ENCODE data around the gene C14orf180.

C14orf180 gene

DNA sequence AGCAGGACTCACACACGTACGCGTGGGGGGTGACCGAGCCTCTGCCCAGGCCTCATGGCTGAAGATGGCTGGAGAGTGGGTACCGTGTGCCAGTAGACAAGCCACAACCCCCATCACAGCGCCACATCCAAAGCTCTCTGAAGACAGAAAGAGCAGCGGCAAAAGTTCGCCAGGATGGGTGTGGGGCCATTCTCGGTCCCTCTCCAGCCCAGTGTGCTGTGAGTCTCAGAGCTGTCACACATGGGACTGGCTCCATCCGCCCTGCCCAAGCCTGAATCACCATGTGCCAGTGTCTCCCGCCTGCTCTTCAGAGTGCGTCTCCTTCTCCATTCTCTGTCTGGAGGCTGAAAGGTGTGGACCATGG, 19.3 kb downstream of the C14orf180 start:
- no peak for DNase-seq (ENCODE audit: low read depth, low spot score)
- no peak overlapping the region for H3K4me3 ChIP-seq (ENCODE audit: low read length)

DNA sequence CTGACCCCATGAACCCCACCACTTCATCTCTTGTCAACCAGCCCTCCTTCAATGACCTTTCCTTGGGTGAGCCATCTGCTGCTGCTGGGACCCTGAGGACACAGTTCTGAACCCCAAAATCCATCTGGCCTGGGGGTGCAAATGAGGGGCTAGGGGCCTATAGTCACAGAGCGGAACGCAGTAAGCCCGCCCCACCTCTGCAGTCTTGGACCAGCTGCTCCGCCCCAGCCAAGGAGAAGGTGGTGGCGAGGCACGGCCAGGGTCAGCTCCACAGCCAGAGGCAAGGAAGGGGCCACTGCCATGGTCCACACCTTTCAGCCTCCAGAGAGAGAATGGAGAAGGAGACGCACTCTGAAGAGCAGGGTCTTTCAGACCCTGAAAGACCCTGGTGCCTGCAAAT, 19.9 kb downstream of the C14orf180 start:
- no peak overlapping the region for H3K4me3 ChIP-seq (ENCODE audit: low read length)
- no peak for DNase-seq (ENCODE audit: low read depth, low spot score)

DNA sequence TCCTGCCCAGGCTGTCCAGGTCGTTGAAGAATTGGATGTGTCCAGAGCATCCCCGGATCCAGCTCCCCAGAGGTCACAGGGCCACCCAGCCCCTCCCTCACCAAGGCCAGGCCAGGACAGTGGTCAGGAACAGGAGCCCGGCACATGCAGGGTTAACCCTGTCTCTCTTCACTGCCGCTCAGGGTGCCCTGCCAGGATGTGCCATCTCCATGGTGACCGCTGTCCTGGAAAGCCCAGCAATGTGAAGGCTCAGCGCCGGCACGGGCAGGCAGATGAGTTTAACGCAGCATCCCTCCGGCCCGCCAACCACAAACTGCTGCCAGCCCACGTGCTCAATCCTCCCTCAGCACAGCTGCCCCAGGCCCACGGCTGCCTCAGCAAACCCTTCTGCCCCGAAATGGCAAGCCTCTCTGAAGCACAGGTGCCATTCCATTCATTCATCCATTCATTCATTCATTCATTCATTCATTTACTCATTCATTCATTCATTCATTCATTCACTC, 20.6 kb downstream of the C14orf180 start:
- no peak overlapping the region for H3K4me3 ChIP-seq (ENCODE audit: low read length)
- DNase-seq (ENCODE audit: low read depth, low spot score), result no peak

DNA sequence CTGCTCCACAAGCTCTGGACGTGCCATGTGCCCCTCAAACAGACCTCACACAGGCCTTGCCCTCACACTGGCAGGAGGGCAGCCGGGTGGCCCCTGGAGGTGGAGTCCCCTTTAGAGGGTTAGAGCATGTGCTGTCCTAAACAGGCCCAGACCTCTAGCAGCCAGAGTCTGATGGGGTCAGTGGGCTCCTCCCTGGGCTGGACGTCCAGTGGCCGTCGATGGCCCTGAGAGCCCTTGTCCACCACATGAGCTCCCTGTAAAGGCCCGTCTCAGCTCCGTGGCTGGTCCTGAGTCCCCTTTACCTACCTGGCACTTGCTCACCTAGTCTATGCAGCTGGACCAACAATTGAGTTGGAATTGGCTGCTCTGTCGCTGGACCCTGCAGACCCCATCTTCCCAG, 21.2 kb downstream of the C14orf180 start:
- no peak overlapping the region for H3K4me3 ChIP-seq (ENCODE audit: low read length)
- no peak for DNase-seq (ENCODE audit: low read depth, low spot score)

DNA sequence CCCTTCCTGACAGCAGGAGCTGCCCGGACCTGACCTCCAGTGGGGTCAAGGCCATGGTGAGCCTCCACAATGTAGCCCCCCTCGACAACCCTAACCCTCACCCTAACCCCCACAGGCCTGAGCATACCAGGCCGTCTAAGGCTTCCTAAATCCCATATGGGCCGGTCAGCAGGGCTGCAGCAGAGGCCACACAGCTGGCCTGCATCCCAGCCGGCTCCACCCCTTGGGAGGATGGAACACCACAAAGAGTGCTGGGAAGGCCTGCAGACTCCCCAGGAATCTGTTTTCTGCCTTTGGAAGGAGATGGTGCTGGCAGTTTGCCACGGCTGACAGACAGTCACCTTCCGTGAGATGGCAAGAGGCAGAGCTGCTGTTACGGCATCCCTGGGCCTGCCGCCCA, 22.2 kb downstream of the C14orf180 start:
- no peak overlapping the region for H3K4me3 ChIP-seq (ENCODE audit: low read length)
- no peak for DNase-seq (ENCODE audit: low read depth, low spot score)

DNA sequence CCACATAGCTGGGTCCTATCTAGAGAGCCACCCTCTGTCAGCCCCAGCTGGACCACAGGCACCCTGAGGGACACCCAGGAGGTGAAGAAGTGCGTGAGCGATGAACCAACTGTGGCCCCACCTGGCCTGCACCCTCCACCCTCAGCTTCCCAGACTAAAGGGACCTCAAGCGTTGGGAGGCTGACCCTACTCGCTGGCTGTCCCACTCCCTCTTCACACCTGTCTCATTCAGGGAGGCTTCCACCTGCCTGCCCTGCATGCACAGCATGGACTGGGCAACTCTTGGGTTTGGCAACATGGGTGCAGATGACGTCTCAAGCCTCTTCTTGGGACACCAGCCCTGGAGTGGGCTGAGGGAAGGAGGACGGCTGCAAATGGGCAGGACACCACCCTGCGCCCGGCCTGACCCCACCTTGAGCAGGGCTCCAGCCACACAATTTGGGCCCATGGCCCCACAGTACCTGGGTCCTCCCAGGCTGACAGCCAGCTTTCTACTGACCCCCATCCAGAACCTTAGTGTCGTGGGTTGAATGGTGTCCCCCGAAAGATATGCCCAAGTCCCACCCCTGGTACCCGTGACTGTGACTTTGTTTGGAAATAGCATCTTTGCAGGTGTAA, 22.9 kb downstream of the C14orf180 start:
- no peak overlapping the region for H3K4me3 ChIP-seq (ENCODE audit: low read length)
- no peak for DNase-seq (ENCODE audit: low read depth, low spot score)

DNA sequence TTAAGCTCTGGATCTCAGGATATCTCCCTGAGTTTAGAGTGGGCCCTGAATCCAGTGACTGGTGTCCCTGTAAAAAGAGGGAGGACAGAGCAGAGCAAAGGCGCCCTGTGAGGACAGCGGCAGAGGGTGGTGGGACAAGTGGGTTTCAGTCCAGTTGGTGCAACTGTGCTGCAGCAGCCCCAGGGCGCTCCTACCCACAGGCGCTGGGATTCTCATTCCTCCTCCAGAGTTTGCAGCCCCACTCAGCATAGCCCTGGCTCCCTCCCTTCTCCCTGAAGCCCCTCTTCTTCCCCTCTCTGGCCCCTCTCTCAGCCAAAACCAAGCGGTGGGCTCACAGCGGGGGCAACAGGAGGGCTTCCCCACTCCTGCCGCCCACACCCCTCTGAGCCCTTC, 23.4 kb downstream of the C14orf180 start:
- DNase-seq (ENCODE audit: low read depth, low spot score), result no peak
- no peak overlapping the region for H3K4me3 ChIP-seq (ENCODE audit: low read length)

DNA sequence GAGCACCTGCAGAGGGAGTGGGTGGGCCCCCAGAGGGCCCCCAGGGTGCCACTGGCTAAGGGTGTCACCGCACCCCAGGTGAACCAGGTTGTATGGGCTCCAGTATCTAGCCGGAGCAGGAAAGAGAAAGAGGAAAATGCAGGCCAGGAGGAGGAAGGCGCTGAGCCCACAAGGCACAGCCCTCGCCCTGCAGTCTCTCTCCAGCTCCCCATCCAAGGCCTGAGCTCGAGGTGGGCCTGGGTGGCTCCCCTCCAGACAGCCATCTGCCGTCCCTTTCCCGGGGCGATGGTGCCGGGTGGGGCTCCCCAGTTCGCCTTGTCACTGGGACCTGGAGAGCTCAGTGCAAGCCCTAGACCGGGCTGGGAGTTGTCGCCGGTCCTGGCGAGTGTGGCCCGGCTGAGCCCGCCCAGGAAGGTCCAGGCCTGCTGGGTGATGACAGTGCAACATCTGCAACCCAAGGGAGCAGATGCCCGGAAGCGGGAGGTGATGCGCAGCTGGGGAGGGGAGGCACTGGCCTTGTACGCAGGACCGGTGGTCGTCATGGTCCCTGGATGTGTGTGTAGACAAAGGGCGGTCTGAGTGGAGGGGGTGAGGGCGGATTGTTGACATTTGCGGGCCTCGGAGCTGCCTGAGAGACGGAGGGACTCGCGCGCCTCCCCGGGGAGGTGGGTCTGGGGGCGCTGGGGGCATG, 24.3 kb downstream of the C14orf180 start:
- no peak for DNase-seq (ENCODE audit: low read depth, low spot score)
- H3K4me3 ChIP-seq (ENCODE audit: low read length), result no peak overlapping the region

DNA sequence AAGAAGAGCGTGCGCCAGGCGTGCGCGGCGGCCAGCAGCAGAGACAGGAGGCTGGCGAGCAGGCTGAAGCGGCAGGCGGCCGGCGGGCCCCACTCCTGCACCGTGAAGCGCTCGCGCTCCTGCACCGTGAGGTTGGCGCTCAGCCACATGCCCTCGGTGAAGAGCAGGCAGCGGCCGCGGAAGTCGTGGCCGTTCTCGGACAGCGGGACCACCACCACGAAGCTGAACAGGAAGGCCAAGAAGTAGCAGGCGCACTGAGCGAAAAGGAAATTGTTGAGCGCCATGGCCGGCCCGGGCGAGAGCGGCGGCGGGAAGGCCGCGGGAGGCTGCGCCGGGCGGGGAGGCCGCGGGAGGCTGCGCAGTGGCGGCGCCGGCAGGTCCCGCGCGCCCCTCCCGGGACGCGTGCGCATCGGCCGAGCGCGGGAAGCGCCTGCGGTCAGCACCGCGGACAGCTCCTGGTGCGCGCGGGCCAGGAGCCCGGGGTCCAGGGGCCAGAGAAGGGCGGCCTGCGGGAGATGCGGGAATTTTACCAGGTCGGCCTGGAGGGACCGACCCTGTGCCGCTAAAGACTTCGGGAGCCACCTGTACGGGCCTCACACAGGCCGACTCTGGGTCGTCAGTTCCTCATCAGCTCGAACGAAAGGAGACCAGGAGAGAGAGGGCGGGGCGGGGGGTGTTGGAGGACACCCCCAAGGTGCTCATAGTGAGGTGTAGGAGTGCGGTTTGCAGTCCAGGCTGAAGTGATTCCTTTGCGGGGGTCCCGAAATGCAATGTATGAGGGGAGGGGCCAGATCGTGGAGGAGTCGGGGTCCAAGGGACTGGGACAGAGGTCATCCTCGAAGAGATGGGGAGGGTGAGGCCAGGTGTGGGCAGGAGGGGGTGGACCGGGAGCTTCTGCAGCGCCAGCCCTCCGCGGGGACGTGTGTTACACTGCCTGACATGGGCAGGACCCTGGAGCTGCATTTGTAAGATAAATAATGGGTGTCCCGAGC, 25.2 kb downstream of the C14orf180 start, which contains the start of gene TMEM179:
Gene TMEM179 (minus strand): TSS at position 315 of the 992 bp plus-strand sequence. CDS start 31 bp downstream, at position 284.
- no peak within 1 kb of the TSS for H3K4me3 ChIP-seq (ENCODE audit: low read length)
- DNase-seq (ENCODE audit: low read depth, low spot score), result no peak

DNA sequence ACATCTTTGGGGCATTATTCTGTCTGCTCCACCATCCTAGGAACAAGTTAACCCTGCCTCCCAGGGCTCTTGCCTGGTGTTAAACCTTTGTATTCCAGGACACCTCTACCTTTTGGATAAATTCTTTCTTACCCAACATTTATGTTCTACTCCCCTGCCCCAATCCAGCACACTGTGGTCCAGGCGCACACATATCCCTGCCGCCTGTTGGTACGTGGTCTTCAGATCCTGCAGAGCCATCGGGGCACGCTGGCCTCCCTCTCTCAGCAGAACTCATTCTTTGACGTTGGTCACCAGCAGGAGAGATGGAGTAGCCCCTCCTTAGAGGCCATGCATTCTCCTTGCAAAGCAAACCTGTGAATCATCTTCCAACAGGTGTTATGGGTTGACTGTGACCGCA, 30.1 kb downstream of the C14orf180 start:
- H3K4me3 ChIP-seq (ENCODE audit: low read length), result no peak overlapping the region
- no peak for DNase-seq (ENCODE audit: low read depth, low spot score)

DNA sequence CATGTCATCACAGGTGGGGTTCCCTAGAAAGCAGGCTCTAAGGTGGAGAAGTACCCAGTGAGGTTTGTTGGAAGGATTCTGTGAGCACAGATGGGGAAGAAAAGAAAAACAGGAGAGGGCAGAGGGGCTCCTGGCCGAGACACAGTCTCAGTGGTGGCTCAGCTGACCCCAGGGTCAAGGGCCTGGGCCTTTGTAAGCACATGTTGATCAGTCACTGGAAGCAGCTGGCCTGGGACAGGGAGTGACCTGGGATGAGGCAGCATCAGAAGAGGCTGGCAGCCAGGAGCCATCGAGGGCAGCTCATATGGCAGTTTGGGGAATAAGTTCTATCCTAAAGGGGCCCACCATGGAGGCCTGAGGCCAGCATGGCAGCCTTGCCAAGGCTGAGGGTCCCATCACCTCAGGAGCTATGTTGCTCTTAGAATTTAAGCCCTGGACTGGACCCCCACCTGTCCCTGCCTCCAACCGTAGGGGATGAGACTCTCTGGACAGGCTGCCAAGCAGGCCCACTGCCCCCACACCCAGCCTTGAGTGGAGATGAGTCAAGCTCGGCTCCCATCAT, 31.3 kb downstream of the C14orf180 start:
- no peak overlapping the region for H3K4me3 ChIP-seq (ENCODE audit: low read length)
- no peak for DNase-seq (ENCODE audit: low read depth, low spot score)

DNA sequence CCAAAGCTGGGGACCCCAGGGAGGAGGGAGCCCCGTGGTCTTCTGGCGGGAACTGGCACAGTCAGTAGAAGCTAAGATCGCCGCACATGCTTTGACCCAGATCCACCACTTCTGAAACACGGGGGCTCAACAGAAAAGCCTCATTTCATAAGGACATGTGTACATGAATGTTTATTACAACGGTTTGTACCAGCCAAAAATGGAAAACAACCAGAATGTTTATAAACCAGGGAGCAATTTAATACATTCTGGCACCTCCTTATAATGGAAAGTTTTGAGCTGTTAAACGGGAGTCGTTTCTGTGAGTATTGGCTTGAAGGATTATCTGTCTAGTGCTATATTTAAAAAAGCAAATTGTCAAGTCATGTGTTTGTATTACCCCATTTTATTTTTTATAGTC, 32.3 kb downstream of the C14orf180 start:
- DNase-seq (ENCODE audit: low read depth, low spot score), result no peak
- H3K4me3 ChIP-seq (ENCODE audit: low read length), result no peak overlapping the region

DNA sequence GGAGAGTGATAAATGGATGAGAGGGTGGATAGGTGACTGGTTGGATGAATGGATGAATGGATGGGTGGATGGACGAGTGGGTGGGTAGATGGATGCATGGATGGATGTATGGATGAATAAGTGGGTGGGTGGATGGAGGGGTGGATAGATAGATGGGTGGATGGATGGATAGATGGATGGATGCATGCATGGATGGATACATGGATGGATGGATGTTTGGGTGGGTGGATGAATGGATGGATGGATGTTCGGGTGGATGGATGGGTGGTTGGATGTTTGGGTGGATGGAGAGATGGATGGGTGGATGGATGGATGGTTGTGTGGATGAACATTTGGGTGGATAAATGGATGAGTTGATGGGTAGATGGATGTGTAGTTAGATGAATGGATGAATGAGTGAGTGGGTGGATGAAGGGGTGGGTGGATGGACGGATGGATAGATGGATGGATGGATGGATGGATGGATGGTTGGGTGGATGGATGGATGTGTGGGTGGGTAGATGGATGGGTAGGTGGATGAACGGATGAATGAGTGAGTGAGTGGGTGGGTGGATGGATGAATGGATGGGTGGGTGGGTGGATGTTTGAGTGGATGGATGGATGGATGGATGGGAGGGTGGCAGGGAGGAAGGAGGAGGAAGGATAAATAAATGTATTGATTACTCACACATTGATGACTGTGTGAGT, 34.7 kb downstream of the C14orf180 start:
- H3K4me3 ChIP-seq (ENCODE audit: low read length), result no peak overlapping the region
- DNase-seq (ENCODE audit: low read depth, low spot score), result no peak

DNA sequence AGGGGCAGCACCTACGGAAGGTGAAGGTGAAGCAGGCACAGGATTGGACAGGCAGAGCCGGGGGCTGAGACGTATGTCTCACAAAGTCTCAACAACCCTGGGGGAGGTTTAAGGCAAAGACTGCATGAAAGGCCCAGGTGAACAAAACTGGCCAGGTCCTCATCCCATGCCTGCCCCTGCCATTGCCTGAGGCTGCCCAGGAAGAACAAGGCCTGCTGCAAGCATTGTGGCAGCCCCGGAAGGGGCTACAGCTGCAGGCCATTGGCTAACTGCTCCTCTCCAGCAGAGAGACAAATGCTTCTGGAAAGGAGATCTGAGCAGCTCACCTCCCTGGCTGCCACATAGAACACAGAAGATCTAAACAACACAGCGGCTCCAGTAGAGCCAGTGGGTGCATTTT, 45.4 kb downstream of the C14orf180 start:
- no peak overlapping the region for H3K4me3 ChIP-seq (ENCODE audit: low read length)
- no peak for DNase-seq (ENCODE audit: low read depth, low spot score)

DNA sequence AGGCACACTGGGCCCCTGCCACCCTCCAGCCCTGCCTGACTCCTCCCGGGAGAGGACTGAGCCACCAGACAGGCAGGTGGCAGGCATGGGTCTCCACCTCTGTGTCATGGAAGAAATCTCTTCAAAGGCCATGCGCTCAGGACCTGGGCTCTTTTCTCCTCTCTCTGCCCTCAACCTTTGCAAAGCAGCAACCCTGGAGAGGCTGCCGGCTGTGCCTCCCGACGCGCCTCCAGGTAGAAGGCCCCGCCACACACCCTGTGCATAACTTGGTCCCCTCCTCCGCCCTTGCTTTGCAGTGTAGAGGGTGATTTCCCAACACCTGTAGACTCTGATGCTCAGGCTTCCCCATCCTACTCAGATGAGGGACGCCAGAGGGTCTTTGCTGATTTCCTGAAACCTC, 53.2 kb downstream of the C14orf180 start:
- no peak for DNase-seq (ENCODE audit: low read depth, low spot score)
- H3K4me3 ChIP-seq (ENCODE audit: low read length), result no peak overlapping the region

DNA sequence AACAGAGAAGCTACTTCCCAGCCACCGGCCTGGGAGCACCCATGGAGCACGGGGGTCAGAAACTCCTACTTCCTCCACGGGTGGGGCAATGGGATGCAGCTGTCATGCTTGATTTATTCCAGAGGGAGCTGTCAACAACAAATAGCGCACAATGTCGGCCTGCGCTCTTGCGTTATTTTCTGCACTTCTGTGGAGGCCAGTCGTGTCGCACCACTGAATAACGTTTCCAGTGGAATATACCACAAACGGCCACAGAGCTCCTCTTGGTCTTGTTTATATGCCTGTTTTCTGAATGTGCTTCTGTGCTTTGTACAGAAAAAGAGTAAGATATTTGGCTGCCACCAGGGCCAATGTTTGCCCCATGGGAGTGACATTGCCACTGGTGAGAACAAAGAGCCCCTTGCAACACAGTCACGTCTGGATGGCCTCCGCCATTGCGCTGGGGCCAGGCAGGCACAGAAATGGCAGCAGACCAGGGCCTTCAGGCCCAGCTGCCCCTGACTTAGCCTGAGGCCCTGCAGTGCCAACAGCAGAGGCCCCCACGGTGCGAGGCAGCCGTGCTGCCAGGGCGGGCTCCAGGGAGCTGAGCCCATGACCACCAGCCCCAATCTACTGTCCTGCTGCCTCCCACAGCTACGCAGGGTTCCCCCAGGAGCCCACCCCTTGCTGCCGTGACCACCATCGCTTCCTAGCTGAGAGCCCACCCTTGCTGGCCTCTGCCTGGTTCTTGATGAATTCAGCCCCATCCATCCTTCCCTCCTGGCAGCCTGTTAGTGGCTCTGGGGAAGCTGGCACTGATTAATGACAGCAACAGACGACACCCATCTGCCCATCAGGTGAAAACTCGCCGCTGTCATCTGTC, 53.9 kb downstream of the C14orf180 start:
- H3K4me3 ChIP-seq (ENCODE audit: low read length), result no peak overlapping the region
- no peak for DNase-seq (ENCODE audit: low read depth, low spot score)

DNA sequence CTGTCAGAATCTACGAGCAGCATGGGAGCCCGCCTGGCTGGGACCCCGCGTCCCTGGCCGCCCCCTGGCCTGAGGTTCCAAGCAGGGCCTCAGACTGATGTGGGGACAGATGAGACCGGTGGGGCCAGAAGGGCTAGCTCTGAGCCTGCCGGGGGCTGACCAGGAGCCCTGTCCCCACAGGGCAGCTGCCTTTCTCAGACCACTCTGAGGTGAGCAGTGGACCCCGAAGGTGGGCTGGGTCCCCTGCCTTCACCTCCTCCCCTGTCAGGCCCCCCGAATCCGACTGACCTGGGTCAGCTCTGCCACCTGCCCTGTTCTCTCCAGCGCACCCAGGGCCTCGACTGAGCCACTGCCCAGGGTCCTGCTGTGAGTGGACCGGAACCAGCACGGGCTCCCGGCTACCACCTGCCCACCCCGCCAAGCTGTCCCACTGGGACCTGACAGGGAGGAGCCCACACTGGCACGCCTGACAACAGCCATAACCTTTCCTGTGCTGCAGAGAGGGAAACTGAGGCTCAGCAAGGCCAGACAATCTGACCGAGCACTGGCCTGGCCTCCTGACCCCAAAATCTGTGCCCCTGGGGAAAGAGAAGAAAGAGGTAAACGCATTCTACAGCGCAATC, 54.7 kb downstream of the C14orf180 start:
- DNase-seq (ENCODE audit: low read depth, low spot score), result no peak

More for the DNA sequence above, 54.7 kb downstream of the C14orf180 start:
- H3K4me3 ChIP-seq (ENCODE audit: low read length), result no peak overlapping the region
